ENCODE measurements around the gene OPHN1.
"Not testable (repeated sequence)": the region's sequence is repeated elsewhere in the genome, so short reads cannot be mapped to it uniquely, and the experiment has no call there.

OPHN1 gene

DNA sequence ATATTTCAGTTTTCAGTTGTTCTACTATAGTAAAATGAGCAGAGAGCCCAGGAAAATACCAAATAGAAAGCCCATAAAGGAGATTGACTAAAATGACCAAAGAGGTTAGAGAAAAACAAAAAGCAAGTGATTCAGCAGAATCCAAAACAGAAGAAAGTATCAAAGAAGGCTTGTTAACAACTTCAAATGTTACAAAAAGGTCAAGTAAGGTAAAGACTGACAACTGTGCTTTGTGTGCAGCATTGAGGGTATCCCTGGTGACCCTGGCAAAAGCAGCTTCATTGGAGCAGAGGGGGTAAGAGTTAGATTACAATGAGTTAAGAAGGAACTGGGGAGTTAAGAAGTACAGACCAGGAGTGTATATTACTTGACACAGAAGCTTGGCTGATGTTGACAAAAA, 317.9 kb downstream of the OPHN1 start:
- Mint-ChIP-seq H3K36me3 (no peaks in the 10 kb centered on the region), H3K27ac (no peak overlapping the region), H3K9me3 (no peaks in the 10 kb centered on the region), H3K4me1 (no peaks in the 10 kb centered on the region), H3K27me3 (no peaks in the 10 kb centered on the region), H3K4me3 (no peak overlapping the region)

DNA sequence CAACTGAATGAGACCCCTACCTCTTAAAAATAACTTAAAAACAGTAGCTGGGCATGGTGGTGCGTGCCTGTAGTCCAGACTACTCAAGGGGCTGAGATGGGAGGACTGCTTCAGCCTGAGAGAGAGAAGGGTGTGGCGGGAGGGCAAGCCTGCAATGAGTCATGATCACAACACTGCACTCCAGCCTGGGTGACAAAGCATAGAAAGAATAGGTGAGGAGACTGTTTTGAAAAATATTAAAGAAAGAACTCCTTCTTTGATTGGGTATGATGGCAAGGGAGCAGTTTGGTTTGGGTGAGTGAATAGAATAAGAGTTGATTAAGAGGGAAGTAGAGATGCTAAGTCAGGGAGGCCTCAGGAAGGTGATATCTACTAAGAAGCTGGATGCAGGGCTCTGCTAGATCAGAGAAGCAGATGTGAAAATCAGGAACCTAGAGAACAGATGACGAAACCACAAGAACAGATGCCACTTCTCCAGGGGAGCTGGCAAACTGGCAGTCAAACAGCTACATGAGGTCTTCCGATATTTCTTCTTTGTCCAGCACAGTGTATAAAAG, 318.6 kb downstream of the OPHN1 start:
- H3K4me3 Mint-ChIP-seq, result no peak overlapping the region
- H3K9me3 Mint-ChIP-seq, result no peaks in the 10 kb centered on the region
- H3K4me1 Mint-ChIP-seq, result no peaks in the 10 kb centered on the region
- H3K36me3 Mint-ChIP-seq, result no peaks in the 10 kb centered on the region
- no peak overlapping the region for H3K27ac Mint-ChIP-seq
- H3K27me3 Mint-ChIP-seq, result no peaks in the 10 kb centered on the region

DNA sequence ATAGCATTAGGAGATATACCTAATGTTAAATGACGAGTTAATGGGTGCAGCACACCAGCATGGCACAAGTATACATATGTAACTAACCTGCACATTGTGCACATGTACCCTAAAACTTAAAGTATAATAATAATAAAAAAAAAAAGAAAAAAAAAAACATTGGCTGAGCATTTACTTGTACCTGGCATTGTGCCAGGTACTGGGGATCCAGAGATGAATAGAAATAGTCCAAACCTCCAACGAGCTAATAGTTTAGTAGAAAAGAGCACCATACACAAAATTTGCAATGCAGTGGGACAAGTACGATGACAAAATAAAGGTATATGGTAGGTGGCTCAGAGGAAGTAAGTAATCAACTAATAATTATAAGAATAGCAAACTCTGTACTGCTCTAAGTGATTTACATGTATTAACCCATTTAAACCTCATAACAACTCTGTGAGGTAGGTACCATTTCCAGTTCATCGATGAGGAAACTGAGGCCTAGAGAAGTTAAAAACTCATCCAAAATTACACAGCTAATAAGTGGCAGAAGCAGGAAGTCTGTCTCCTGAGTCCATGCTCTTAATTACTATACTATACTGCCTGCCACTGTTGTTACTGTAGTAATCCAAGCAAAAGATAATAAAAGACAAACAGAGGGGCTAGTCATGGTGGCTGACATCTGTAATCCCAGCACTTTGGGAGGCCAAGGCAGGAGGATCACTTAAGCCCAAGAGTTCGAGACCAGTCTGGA, 319.3 kb downstream of the OPHN1 start:
- Mint-ChIP-seq H3K4me1 (no peaks in the 10 kb centered on the region), H3K9me3 (no peaks in the 10 kb centered on the region), H3K27me3 (no peaks in the 10 kb centered on the region), H3K27ac (no peak overlapping the region), H3K4me3 (no peak overlapping the region), H3K36me3 (no peaks in the 10 kb centered on the region)

DNA sequence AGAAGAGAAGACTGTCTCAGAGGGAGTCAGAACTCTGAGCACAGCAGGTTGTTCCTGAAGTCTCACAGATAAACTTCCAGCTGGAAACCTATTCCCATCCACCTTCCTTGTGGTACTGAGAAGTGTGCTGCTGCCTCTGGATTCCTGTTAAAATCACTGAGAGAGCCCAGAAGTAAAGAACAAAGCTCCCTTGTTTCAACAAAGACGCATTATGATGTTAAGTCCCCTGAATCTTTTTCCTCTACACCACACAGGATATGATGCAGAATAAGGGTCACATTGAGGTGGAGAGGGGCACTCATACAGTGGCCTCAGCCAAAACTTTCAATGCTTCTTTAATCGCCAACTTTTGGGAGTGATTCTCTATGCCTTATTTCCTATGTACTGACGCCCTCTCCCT, 321.0 kb downstream of the OPHN1 start:
- H3K4me1 Mint-ChIP-seq, result no peaks in the 10 kb centered on the region
- no peaks in the 10 kb centered on the region for H3K27me3 Mint-ChIP-seq
- no peak overlapping the region for H3K4me3 Mint-ChIP-seq
- no peaks in the 10 kb centered on the region for H3K9me3 Mint-ChIP-seq
- no peaks in the 10 kb centered on the region for H3K36me3 Mint-ChIP-seq
- H3K27ac Mint-ChIP-seq, result no peak overlapping the region

DNA sequence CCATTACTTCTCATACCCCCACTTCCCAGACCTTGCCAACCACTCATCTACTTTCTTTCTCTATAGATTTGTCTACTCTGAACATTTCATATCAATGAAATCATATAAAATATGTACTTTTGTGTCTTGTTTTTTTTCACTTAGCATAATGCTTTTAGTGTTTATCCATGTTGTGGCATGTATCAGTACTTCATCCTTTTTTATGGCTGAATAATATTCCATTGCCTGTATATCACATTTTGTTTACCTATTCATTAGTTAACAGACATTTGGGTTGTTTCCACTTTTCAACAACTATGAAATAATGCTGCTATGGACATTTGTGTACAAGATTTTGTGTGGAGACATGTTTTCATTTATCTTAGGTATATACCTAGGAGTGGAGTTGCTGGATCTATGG, 324.1 kb downstream of the OPHN1 start:
- H3K4me1 Mint-ChIP-seq, result no peaks in the 10 kb centered on the region
- H3K27ac Mint-ChIP-seq, result no peak overlapping the region
- no peaks in the 10 kb centered on the region for H3K36me3 Mint-ChIP-seq
- H3K27me3 Mint-ChIP-seq, result no peaks in the 10 kb centered on the region
- no peak overlapping the region for H3K4me3 Mint-ChIP-seq
- H3K9me3 Mint-ChIP-seq, result no peaks in the 10 kb centered on the region

DNA sequence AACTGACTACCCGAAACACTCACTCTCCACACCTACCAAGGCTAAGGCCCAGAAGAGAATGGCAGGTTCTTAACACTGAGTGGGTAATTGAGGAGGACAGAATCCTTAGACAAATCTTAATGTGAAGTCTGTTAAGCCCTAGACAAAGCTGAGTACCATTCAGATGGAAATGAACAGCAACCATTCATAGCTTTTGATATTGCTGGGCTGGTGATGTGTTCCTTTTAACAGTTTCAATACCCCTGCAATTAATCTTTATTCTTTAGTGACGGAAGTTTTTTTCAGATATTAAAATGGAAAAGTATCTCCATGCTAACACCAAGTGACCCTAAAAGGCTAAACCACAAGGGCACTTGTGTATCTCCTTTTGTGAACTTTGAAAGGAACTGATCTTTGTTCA, 334.9 kb downstream of the OPHN1 start:
- no peaks in the 10 kb centered on the region for H3K36me3 Mint-ChIP-seq
- no peak overlapping the region for H3K4me3 Mint-ChIP-seq
- H3K9me3 Mint-ChIP-seq, result no peaks in the 10 kb centered on the region
- no peaks in the 10 kb centered on the region for H3K4me1 Mint-ChIP-seq
- no peaks in the 10 kb centered on the region for H3K27me3 Mint-ChIP-seq
- H3K27ac Mint-ChIP-seq, result no peak overlapping the region

DNA sequence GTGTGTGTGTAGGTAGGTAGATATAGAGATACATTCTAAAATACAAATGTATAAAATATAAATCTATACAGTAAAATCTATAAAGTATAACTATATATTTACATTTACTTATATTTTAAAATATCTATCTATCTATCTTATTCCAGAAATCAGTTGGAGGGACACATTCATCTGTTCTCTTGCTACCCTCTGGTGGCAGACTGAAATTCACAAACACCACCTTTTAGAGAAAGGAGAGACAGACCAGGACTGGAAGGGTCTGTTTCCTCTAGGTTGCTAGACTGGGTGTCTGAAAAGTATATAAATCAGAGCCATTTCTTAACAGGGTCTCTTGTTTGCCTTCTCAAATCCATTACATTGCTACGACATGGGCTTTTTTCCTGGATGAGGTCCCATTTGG, 343.0 kb downstream of the OPHN1 start:
- Mint-ChIP-seq H3K27ac (no peak overlapping the region), H3K4me3 (no peak overlapping the region), H3K9me3 (no peaks in the 10 kb centered on the region), H3K27me3 (no peaks in the 10 kb centered on the region), H3K36me3 (no peaks in the 10 kb centered on the region), H3K4me1 (no peaks in the 10 kb centered on the region)

DNA sequence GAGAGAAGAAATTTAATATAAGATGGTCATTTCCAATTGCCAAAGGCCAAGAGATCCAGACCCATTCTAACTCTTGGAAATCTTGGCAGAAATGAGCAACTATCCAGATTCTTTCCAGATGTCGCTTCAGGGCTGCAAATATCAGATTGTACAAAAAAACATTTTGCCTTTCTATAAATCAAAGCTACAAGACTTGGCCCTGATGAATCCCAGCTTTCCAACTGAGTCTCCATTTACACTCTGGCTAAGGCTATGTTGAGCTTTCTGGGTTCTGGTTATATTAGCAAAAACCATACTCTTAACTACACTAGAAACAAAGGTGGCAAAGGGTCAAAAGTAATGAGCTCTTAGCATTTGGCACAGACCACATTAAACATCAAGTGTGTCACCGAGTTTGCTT, 345.8 kb downstream of the OPHN1 start:
- Mint-ChIP-seq H3K36me3 (no peaks in the 10 kb centered on the region), H3K9me3 (no peaks in the 10 kb centered on the region), H3K4me1 (no peaks in the 10 kb centered on the region), H3K27me3 (no peaks in the 10 kb centered on the region), H3K4me3 (no peak overlapping the region), H3K27ac (no peak overlapping the region)

DNA sequence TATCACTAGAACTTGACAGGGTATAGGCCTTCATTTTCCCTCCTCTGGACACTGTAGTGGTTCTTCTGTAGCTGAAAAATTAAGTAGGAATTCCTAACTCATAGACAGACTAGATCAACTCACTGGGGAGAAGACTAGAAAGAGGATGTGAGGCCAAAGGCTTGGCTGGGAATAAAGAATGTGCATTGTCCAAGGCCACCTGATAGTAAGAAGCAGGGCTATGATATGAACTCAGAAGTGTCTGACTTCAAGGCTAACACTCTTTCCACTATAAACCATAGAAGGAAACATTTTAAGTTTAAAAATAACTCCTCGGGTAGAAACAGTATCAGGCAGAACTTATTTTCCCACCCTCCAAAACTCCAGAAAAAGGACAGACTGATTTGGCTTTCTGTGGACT, 346.6 kb downstream of the OPHN1 start:
- Mint-ChIP-seq H3K4me1 (no peaks in the 10 kb centered on the region), H3K9me3 (no peaks in the 10 kb centered on the region), H3K4me3 (no peak overlapping the region), H3K36me3 (no peaks in the 10 kb centered on the region), H3K27me3 (no peaks in the 10 kb centered on the region), H3K27ac (no peak overlapping the region)

DNA sequence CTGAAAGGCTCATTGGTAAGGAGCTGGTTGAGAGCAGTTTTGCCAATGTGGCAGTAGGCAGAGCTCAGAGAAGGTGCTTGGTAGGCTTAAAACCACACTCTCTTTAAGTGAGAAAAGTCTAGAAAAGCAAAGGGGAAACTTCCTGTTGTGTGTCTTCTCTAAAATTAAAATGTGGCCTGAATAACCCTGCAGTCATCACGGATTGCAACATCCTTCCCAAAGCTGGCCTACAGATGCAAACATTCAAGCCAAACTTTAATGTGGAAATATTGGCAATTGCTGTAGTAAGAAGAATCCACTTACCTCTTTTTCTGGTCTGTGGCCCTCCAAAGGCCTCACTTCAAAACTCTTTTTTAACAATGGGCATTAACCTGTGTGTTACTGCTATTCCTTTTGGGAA, 348.5 kb downstream of the OPHN1 start:
- no peaks in the 10 kb centered on the region for H3K36me3 Mint-ChIP-seq
- no peaks in the 10 kb centered on the region for H3K27me3 Mint-ChIP-seq
- H3K9me3 Mint-ChIP-seq, result no peaks in the 10 kb centered on the region
- H3K4me3 Mint-ChIP-seq, result no peak overlapping the region
- H3K4me1 Mint-ChIP-seq, result no peaks in the 10 kb centered on the region
- no peak overlapping the region for H3K27ac Mint-ChIP-seq

DNA sequence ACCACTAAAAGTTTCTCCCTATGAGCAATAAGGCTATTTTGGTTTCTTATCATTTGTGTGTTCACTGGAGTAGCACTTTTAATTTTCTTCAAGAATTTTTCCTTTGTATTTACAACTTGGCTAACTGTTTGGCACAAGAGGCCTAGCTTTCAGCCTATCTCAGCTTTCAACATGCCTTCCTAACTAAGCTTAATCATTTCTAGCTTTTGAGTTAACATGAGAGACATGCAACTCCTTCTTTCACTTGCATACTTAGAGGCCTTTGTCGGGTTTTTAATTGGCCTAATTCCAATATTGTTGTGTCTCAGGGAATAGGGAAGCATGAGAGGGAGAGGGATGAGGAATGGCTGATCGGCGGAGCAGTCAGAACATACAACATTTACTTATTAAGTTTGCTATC, 349.8 kb downstream of the OPHN1 start:
- Mint-ChIP-seq H3K36me3 (no peaks in the 10 kb centered on the region), H3K27ac (no peak overlapping the region), H3K27me3 (no peaks in the 10 kb centered on the region), H3K4me1 (no peaks in the 10 kb centered on the region), H3K4me3 (no peak overlapping the region), H3K9me3 (peaks cover 5% of the 10 kb centered on the region)

DNA sequence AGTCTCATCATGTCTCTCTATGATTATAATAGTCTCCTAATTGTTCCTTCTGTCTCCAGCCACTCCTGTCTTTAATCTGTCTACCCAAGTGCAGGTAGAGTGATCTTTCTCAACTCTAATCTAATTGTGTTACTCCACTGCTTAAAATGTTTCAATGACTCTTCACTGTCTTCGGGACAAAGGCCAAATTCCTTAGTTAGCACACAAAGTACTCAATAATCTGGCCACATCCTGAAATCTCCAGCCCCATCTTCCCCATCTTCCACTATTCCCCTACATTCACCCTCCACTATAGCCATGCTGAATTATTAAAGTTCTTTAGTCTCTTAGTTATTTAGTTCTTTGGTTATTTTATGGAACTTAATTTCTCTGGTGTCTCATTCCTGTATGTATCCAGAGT, 353.3 kb downstream of the OPHN1 start:
- H3K4me3 Mint-ChIP-seq, result no peak overlapping the region
- peaks cover 5% of the 10 kb centered on the region for H3K9me3 Mint-ChIP-seq
- H3K27me3 Mint-ChIP-seq, result no peaks in the 10 kb centered on the region
- no peaks in the 10 kb centered on the region for H3K4me1 Mint-ChIP-seq
- no peaks in the 10 kb centered on the region for H3K36me3 Mint-ChIP-seq
- H3K27ac Mint-ChIP-seq, result no peak overlapping the region

DNA sequence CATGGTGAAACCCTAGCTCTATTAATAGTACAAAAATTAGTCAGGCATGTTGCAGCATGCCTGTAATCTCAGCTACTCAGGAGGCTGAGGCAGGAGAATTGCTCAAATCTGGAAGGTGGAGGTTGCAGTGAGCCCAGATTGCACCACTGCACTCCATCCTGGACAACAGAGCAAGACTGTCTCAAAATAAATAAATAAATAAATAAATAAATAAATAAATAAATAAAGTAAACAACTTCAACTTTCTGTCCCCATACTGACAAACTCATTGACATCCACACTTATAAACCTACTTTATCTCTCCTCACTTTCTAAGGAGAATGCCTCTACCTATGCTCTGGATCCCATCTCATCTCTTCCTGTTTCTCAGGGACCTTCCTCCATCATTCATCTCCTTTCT, 354.5 kb downstream of the OPHN1 start:
- H3K4me3 Mint-ChIP-seq, H3K27ac Mint-ChIP-seq, H3K36me3 Mint-ChIP-seq, H3K4me1 Mint-ChIP-seq, H3K27me3 Mint-ChIP-seq, H3K9me3 Mint-ChIP-seq: not testable (repeated sequence)

DNA sequence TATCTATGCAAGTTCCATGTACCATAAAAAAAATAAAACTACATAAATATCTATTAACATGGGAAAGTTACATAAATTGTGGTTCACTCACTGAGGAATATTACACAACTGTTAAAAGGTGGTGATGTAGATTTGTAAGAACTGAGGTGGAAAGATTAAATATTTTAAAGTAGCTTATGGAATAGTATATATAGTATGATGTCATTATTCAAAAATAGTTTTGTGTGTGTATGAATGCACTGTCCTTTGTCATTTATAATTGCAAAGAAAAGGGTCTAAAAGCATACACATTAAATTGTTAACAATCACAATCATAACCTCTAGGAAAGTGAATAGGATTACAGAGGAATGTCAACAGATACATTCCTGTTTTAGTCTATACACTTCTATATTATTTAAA, 355.9 kb downstream of the OPHN1 start:
- Mint-ChIP-seq H3K27me3 (no peaks in the 10 kb centered on the region), H3K4me3 (no peak overlapping the region), H3K27ac (no peak overlapping the region), H3K36me3 (no peaks in the 10 kb centered on the region), H3K4me1 (no peaks in the 10 kb centered on the region), H3K9me3 (peaks cover 5% of the 10 kb centered on the region)

DNA sequence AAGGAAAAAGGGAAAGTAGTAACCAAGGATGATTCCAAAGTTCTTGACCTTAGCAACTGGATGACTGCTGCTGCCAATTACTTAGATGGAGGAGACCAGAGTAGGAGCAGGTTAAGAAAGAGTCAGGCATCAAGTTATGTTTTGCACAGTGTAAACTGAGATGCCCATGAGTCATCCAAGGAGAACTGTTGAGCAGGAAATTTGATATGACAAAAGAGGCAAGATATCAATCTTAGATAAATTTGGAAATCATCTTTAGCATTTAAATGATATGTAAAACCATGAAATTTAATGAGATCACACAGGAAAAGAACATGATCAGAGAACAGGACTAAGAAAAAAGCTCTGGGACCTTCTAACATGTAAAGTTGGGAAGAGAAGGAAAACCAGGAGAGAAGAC, 361.3 kb downstream of the OPHN1 start:
- Mint-ChIP-seq H3K9me3 (no peaks in the 10 kb centered on the region), H3K27me3 (no peaks in the 10 kb centered on the region), H3K4me3 (no peak overlapping the region), H3K4me1 (no peaks in the 10 kb centered on the region), H3K27ac (no peak overlapping the region), H3K36me3 (no peaks in the 10 kb centered on the region)

DNA sequence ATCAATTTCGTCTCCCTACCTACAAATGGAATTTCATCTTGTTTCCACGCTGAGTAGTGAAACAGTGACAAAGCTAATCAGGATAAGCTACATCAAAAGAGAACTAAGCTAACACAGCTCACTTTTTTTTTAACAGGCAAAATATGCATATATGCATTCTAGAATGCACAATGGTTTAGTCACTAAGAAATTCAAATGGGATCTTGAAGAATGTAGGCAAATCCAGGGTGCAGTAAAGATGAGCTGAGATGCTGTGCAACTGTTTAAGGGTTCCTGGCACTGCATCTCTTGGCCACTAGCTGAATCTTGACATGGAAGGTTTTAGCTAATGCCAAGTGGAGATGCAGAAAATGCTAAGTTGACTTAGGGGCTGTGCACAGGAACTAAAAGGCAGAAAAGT, 363.2 kb downstream of the OPHN1 start:
- not testable (repeated sequence) for H3K27ac Mint-ChIP-seq, H3K4me3 Mint-ChIP-seq, H3K4me1 Mint-ChIP-seq, H3K36me3 Mint-ChIP-seq, H3K9me3 Mint-ChIP-seq, H3K27me3 Mint-ChIP-seq

DNA sequence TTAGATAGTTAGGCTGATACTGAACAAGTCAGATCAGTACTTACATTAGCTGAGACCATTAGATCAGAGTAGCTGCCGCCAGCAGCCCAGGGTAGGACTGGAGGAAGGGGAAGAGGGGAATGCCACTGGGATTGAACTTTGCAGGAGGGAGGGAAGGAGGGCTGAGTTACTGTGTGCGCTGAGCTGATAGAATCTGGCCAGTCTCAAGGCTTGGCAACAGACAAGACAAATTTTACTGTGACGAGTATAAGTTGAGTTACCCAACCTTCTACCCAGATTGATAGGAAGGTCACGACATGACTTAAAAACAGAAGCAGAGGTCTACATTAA, 372.1 kb downstream of the OPHN1 start:
- no peaks in the 10 kb centered on the region for H3K9me3 Mint-ChIP-seq
- no peak overlapping the region for H3K4me3 Mint-ChIP-seq
- no peaks in the 10 kb centered on the region for H3K27me3 Mint-ChIP-seq
- H3K4me1 Mint-ChIP-seq, result no peaks in the 10 kb centered on the region
- no peaks in the 10 kb centered on the region for H3K36me3 Mint-ChIP-seq
- no peak overlapping the region for H3K27ac Mint-ChIP-seq

Measured in activated naive CD4-positive, alpha-beta T cell treated with anti-CD3 and anti-CD28 coated beads, Interleukin-2, amount 50 U/mL, for 24 hours (primary cell).